Neural progenitor cell (in vitro differentiated cells): ENCODE results near the gene PRKCD. TPM values are rescaled to one million over a fixed set of nuclear protein-coding genes. Genes with fewer than 3 reads are reported as not detected.

ENCODE experiments used
- DNase-seq: peaks from one replicate; pipeline ENCODE4 v3.0.0-alpha.2; 2016; ENCODE audit warnings: low spot score
- H2AFZ ChIP-seq: fragments of 200-600 bp; sonication (generic); replicated peaks from 2 replicates; pipeline ENCODE4 v1.6.1; 2016; ENCODE audit warnings: antibody characterized with exemption
- H3F3A ChIP-seq: fragments of 200-600 bp; sonication (generic); 2 replicates; pipeline ENCODE4 v1.6.1; 2016; ENCODE audit warnings: antibody characterized with exemption, low read depth
- H3K27ac ChIP-seq: fragments of 200-600 bp; sonication (generic); 2 replicates; pipeline ENCODE4 v1.5.1; 2016; ENCODE audit warnings: mild to moderate bottlenecking
- H3K27me3 ChIP-seq: fragments of 200-600 bp; sonication (generic); 2 replicates; pipeline ENCODE4 v1.6.1; 2016; ENCODE audit warnings: mild to moderate bottlenecking, moderate library complexity
- H3K36me3 ChIP-seq: fragments of 200-600 bp; sonication (generic); 2 replicates; pipeline ENCODE4 v1.5.1; 2016
- H3K4me1 ChIP-seq: fragments of 200-600 bp; sonication (generic); 2 replicates; pipeline ENCODE4 v1.6.1; 2016; ENCODE audit warnings: mixed run types
- H3K4me2 ChIP-seq: fragments of 200-600 bp; sonication (generic); 2 replicates; pipeline ENCODE4 v1.6.1; 2016
- H3K4me3 ChIP-seq: fragments of 200-600 bp; sonication (generic); 2 replicates; pipeline ENCODE4 v1.5.1; 2016
- H3K79me2 ChIP-seq: fragments of 200-600 bp; sonication (generic); 2 replicates; pipeline ENCODE4 v1.6.1; 2016; ENCODE audit warnings: low read depth
- H3K9ac ChIP-seq: fragments of 200-600 bp; sonication (generic); 2 replicates; pipeline ENCODE4 v1.6.1; 2016
- H3K9me3 ChIP-seq: fragments of 200-600 bp; sonication (generic); 2 replicates; pipeline ENCODE4 v1.5.1; 2016; ENCODE audit warnings: low read depth
- H4K20me1 ChIP-seq: fragments of 200-600 bp; sonication (generic); 2 replicates; pipeline ENCODE4 v1.6.1; 2016; ENCODE audit warnings: low read depth
- H3K27ac Mint-ChIP-seq: 3 replicates; pipeline ENCODE4 v1.8.0; 2021; ENCODE audit warnings: mixed read lengths
- H3K27me3 Mint-ChIP-seq: 2 replicates; pipeline ENCODE4 v1.8.0; 2022; ENCODE audit warnings: low read depth, mild to moderate bottlenecking, inconsistent platforms, moderate library complexity, mixed read lengths; ENCODE audit not compliant: insufficient read depth
- H3K36me3 Mint-ChIP-seq: 3 replicates; pipeline ENCODE4 v1.8.0; 2021; ENCODE audit warnings: mixed read lengths
- H3K4me1 Mint-ChIP-seq: 3 replicates; pipeline ENCODE4 v1.8.0; 2021; ENCODE audit warnings: mixed read lengths
- H3K4me3 Mint-ChIP-seq: 3 replicates; pipeline ENCODE4 v1.8.0; 2021; ENCODE audit warnings: mild to moderate bottlenecking, moderate library complexity, mixed read lengths
- H3K9me3 Mint-ChIP-seq: 3 replicates; pipeline ENCODE4 v1.8.0; 2020; ENCODE audit warnings: mixed read lengths
- CTCF ChIP-seq: fragments of 200-600 bp; sonication (generic); IDR thresholded peaks from 2 replicates; pipeline ENCODE4 v1.5.1; 2017; ENCODE audit warnings: antibody characterized with exemption, mild to moderate bottlenecking
- EZH2 ChIP-seq: fragments of 200-600 bp; sonication (generic); IDR thresholded peaks from 2 replicates; pipeline ENCODE4 v1.6.1; 2017; ENCODE audit warnings: antibody characterized with exemption, mild to moderate bottlenecking, moderate library complexity
- EZH2phosphoT487 ChIP-seq: fragments of 200-600 bp; sonication (generic); IDR thresholded peaks from 2 replicates; pipeline ENCODE4 v1.6.1; 2017; ENCODE audit warnings: antibody characterized with exemption
- total RNA-seq: library from RNA; depleted of rRNA; stranded (reverse); fragments of >200 nt; gene quantifications from 2 replicates; pipeline ENCODE4 v1.2.3, GENCODE V29; 2015; ENCODE audit warnings: low replicate concordance

PRKCD gene
- total RNA-seq, 1 donor from 2014 or later, result 8.9 TPM

GRCh38 chr3:53174346-53175250 is 13.6 kb downstream of the PRKCD start:
- H3K4me3 Mint-ChIP-seq, result no peak overlapping the region
- TF ChIP-seq EZH2 (no peak), CTCF (no peak), EZH2phosphoT487 (no peak)
- no peak for DNase-seq
- Histone ChIP-seq H2AFZ (no peak overlapping the region), H3K4me3 (no peak overlapping the region), H4K20me1 (peaks cover 3% of the 10 kb centered on the region), H3K4me1 (peaks cover 8% of the 10 kb centered on the region), H3K36me3 (no peaks in the 10 kb centered on the region), H3F3A (no peaks in the 10 kb centered on the region), H3K9ac (no peak overlapping the region), H3K4me2 (no peak overlapping the region), H3K79me2 (no peaks in the 10 kb centered on the region), H3K27me3 (no peaks in the 10 kb centered on the region), H3K27ac (no peak overlapping the region), H3K9me3 (no peaks in the 10 kb centered on the region)
- peaks cover 11% of the 10 kb centered on the region for H3K27me3 Mint-ChIP-seq
- H3K9me3 Mint-ChIP-seq, result no peaks in the 10 kb centered on the region
- H3K27ac Mint-ChIP-seq, result no peak overlapping the region
- H3K4me1 Mint-ChIP-seq, result peaks cover 24% of the 10 kb centered on the region
- no peaks in the 10 kb centered on the region for H3K36me3 Mint-ChIP-seq

GRCh38 chr3:53175613-53176540 is 14.9 kb downstream of the PRKCD start:
- DNase-seq, result no peak
- H3K27ac ChIP-seq, result no peak overlapping the region
- no peaks in the 10 kb centered on the region for H3K36me3 Mint-ChIP-seq
- no peak overlapping the region for H2AFZ ChIP-seq
- peaks cover 3% of the 10 kb centered on the region for H4K20me1 ChIP-seq
- H3K9ac ChIP-seq, result no peak overlapping the region
- H3K4me3 Mint-ChIP-seq, result no peak overlapping the region
- no peaks in the 10 kb centered on the region for H3K79me2 ChIP-seq
- H3K27me3 Mint-ChIP-seq, result peaks cover 11% of the 10 kb centered on the region
- no peaks in the 10 kb centered on the region for H3K36me3 ChIP-seq
- no peaks in the 10 kb centered on the region for H3K27me3 ChIP-seq
- H3K4me3 ChIP-seq, result no peak overlapping the region
- no peaks in the 10 kb centered on the region for H3K9me3 ChIP-seq
- peaks cover 7% of the 10 kb centered on the region for H3K4me1 ChIP-seq
- H3K27ac Mint-ChIP-seq, result peak overlapping the region; percentile 29
- H3K4me1 Mint-ChIP-seq, result peaks cover 17% of the 10 kb centered on the region
- no peak overlapping the region for H3K4me2 ChIP-seq
- no peaks in the 10 kb centered on the region for H3K9me3 Mint-ChIP-seq
- TF ChIP-seq EZH2, result no peak
- no peaks in the 10 kb centered on the region for H3F3A ChIP-seq

GRCh38 chr3:53178246-53178645 is 17.2 kb downstream of the PRKCD start:
- H3K4me1 Mint-ChIP-seq, result peaks cover 12% of the 10 kb centered on the region
- Histone ChIP-seq H2AFZ (no peak overlapping the region), H3K4me3 (no peak overlapping the region), H3K27me3 (no peaks in the 10 kb centered on the region), H3F3A (no peaks in the 10 kb centered on the region), H3K4me1 (peaks cover 6% of the 10 kb centered on the region), H3K9me3 (no peaks in the 10 kb centered on the region), H3K9ac (no peak overlapping the region), H3K27ac (no peak overlapping the region), H4K20me1 (no peaks in the 10 kb centered on the region), H3K79me2 (no peaks in the 10 kb centered on the region), H3K36me3 (no peaks in the 10 kb centered on the region), H3K4me2 (no peak overlapping the region)
- no peak overlapping the region for H3K4me3 Mint-ChIP-seq
- H3K27ac Mint-ChIP-seq, result no peak overlapping the region
- no peak for TF ChIP-seq EZH2phosphoT487
- TF ChIP-seq EZH2, result no peak
- no peak for TF ChIP-seq CTCF
- H3K27me3 Mint-ChIP-seq, result peaks cover 1% of the 10 kb centered on the region
- H3K9me3 Mint-ChIP-seq, result no peaks in the 10 kb centered on the region
- no peak for DNase-seq
- H3K36me3 Mint-ChIP-seq, result no peaks in the 10 kb centered on the region
